Inflammatory macrophage (primary cell): Measurements from ENCODE around the gene NPHP4.

ENCODE experiments used
- DNase-seq, 2 donors: peaks; one replicate each; pipeline ENCODE4 v3.0.0-alpha.2; 2020 to 2022

Gene NPHP4

GRCh38 chr1:5970610-5971273, 21.5 kb downstream of the NPHP4 start:
- no peak for DNase-seq

- DNase-seq: no peak
Measured at GRCh38 chr1:5969168-5969567, 23.1 kb downstream of the NPHP4 start.

GRCh38 chr1:5968161-5968736, 24.0 kb downstream of the NPHP4 start:
- DNase-seq: peak; percentile 6 to 43

- no peak for DNase-seq
Measured at GRCh38 chr1:5967351-5968160, 24.7 kb downstream of the NPHP4 start.

DNA sequence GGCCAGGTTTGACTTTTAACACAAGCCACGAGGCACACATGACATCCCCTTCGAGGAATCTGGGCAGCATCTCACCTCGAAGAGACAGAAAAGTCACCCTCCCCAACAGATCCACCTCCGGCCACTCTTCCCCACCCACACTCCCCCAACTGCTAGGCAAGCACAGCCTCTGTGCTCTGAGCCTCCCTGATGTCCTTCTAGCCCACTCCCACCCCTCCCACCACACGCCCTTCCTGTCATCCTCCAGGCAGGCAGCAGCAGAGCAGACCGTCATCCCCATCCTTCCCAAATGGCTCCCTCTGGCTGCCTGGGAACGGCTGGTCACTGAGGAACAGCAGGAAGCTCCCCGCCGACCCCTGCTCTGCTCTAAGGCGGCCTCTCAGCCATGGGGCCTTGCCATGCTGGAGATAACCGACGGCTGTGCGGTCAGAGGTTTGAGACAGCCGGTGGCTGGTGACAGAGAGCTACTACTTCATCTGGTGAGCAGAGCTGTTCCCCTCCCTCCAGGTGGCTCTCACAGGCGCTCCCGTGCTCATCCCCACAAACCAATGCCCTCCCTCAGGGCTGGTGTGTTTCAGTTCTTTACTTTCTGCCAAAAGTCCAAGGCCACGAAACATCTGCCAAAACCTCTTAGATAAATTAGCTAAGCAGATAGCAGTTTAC, 25.6 kb downstream of the NPHP4 start:
- DNase-seq: no peak

- no peak for DNase-seq
Measured at GRCh38 chr1:5965586-5966131, 26.6 kb downstream of the NPHP4 start.

DNA sequence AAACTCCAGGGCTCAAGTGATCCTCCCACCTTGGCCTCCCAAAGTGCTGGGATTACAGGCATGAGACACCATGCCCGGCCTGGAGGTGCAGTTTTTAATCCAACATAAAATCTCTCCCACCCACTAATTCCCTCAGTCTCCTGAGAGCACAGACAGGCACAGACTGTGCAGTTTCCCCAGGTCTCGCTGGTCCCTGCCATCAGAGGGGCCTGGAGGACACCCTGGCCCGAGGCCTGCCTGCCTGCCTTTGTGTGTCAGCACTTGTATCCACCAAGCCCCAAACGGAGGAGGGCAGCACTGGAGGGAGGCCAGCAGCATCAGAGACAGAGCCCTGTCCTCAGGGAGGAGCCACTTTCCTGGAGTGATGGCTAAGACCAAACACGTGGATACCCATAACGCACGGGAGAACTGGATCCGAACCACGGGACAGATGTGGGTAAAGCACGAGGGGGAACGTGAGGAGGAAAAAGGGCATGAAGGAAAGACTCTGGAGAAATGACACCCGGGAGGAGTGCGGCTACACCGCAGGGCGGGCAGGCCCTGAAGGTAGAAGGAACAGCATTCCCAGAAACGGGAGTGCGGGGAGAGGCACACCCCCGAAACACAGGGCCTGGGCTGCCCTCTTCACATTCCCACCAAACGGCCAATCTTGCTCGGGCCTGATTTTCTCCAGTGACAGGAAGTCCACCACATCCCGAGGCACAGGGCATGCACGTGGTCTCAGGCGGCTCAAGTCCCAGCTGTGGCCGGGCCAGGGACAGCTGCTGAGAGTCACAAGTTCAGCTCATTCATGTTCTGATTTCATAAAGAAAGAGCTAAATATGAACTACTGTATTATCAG, 29.7 kb downstream of the NPHP4 start:
- no peak for DNase-seq

- no peak for DNase-seq
Measured at GRCh38 chr1:5961601-5962000, 30.6 kb downstream of the NPHP4 start.

- no peak for DNase-seq
Measured at GRCh38 chr1:5960336-5960735, 31.9 kb downstream of the NPHP4 start.

DNA sequence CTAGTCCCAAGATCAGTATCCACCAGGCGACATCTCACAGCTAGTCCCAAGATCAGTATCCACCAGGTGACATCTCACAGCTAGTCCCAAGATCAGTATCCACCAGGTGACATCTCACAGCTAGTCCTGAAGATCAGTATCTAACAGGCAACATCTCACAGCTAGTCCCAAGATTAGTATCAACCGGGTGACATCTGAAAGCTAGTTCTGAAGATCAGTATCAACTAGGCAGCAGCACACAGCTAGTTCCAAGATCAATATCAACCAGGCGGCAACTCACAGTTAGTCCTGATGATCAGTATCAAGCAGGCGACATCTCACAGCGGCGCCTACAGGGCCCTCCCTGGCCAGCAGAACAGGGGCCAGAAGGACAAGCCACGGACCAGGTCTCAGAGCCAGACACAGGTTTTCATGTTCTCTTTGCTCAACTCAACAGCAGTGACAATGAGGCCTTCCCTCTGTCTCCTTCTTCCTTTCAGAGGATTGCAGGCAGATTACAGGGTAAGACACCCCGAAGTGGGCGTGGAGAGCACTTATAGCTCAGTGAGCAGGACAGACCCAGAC, 32.5 kb downstream of the NPHP4 start:
- no peak for DNase-seq

- no peak for DNase-seq
Measured at GRCh38 chr1:5959087-5959486, 33.1 kb downstream of the NPHP4 start.

- no peak for DNase-seq
Measured at GRCh38 chr1:5956022-5956830, 36.0 kb downstream of the NPHP4 start.

GRCh38 chr1:5955479-5955977, 36.7 kb downstream of the NPHP4 start:
- no peak for DNase-seq

- DNase-seq: no peak
Measured at GRCh38 chr1:5954964-5955363, 37.3 kb downstream of the NPHP4 start.

- no peak for DNase-seq
Measured at GRCh38 chr1:5953386-5953785, 38.8 kb downstream of the NPHP4 start.

GRCh38 chr1:5951846-5952410, 40.3 kb downstream of the NPHP4 start:
- no peak for DNase-seq

DNA sequence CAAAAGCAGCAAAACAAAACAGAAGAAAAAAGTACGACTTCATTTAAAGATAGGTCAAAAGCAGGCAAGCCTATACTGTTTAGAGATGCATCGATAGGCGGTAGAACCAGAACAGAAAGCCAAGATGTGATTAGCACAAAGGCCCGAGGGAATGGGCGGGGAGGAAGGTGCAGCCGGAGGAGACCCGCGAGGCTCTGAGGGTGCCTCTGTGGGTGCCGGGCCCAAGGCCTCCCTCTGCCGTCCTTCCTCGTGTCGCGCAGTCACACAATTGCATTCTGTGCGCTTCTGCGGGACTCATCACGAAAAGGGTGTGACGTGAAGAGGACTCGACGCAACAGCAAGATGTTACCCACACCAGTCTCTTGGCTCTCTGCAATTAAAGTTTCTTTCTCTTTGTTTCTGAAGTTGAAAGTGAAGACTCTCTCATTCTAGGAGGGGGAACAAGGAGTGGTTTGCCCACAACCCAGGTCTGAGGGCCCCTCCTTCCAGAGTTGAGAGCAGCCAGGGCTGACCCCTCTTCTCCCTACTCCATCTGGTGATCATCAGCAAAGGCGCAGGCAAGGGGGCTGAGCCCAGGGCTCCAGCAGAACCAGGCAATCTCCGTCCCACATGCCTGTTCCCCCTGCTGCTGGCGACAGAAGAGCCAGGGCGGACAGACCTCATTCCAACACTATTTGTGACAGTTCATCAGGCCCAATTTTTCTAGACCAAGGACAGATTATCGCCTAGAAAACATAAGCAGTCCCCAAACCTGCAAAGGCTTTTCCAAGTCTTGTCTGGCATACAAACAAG, 41.0 kb downstream of the NPHP4 start:
- no peak for DNase-seq

DNA sequence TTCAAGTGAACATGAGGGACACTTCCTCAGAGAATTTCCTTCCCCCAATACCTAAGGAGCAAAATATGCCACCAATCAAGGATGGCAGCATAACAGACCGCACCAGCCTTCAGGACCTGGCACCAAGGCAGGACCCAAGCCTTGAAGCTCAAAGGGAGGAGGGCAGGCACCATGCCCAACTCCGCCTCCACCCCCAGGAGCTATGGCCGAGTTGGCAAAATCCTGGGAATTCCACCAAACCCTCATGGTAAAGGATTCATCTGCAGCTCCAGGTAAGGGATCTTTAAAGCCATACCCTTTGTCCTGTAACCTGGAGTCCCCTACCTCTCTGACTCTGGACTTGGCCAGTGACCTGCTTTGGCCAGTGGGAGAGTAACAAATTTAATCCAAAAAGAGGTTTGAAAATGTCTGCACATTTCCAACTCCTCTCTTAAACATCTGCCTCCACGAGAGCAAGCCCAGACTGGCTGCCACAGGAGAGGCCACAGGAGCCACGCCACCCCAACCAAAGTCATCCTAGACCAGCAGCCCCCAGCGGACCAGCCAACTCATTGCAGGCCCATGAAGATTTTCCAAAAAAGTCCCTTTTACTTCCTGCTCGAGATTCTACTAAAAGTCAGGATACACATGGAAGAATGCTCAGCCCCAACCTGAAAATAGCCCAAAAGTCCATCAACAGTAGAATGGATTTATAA, 41.9 kb downstream of the NPHP4 start:
- no peak for DNase-seq

- no peak for DNase-seq
Measured at GRCh38 chr1:5949761-5950100, 42.5 kb downstream of the NPHP4 start.
